DMS79 treated with DMSO at 0.1 percent for 48 hours (cell line): Measurements from ENCODE around the gene UBE2Q1.

Experiments
- DNase-seq: peaks from one replicate; lab custom pipeline; 2025; lab: John Stamatoyannopoulos, UW

UBE2Q1 gene

DNA sequence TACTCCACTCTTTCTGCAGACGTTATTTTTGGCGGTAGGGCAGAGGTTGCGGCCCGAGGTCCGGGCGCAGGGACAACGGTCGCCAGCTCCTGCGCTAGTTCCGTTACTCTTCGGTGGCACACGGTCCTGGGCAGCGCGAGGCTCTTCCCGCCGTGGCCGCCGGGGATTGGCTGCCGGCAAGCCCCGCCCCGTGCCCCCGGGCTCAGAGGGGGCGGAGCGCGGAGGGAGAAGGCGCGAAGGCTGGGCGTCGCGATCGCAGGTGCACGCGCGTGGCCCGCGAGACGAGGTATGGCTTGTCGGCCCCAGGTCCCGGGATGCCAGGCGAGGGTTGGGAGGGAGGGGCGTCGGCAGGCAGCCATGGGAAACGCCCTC lies 55.7 kb downstream of the UBE2Q1 start:
- no peak for DNase-seq

DNA sequence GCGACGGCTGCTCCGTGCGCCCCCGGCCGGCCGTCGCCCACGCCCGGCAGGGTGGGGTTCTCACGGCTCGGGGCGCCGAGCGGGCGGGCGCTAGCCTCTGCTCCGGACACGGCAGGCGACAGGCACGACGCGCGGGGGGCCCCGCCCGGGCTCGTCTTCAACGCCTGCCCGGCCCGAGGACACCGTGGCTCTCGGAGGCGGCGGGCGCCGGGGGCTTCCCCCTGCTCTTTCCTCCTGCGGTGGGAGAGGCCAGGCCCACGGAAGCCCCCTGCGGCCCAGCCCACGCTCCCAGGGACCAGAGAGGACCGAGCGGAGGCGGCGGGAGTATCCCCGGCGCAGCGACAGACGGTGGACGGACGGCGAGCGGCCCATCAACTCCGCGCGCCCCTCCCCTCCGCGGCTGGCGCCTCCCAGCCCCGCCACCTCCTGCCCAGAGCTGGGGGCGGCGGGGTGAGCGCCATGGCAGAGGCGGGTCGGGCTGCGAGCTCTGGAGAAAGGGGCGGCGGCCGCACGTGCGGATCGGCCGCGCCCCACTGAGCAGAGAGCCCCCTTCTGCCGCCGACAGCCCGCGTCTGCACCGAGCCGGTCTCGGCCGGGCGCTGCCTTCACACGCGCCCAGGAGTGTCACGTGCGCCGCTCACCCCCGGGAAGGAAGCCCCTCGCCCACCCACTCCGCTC lies 56.3 kb downstream of the UBE2Q1 start, which contains the start of the genes SHE and TDRD10:
TSS of gene SHE (minus strand) at position 347 of the 678 bp plus-strand sequence. CDS start 386 bp downstream, outside the sequence.
TSS of gene TDRD10 (plus strand) at position 154 of the 678 bp plus-strand sequence. CDS start 4,685 bp downstream, outside the sequence.
- no peak for DNase-seq

DNA sequence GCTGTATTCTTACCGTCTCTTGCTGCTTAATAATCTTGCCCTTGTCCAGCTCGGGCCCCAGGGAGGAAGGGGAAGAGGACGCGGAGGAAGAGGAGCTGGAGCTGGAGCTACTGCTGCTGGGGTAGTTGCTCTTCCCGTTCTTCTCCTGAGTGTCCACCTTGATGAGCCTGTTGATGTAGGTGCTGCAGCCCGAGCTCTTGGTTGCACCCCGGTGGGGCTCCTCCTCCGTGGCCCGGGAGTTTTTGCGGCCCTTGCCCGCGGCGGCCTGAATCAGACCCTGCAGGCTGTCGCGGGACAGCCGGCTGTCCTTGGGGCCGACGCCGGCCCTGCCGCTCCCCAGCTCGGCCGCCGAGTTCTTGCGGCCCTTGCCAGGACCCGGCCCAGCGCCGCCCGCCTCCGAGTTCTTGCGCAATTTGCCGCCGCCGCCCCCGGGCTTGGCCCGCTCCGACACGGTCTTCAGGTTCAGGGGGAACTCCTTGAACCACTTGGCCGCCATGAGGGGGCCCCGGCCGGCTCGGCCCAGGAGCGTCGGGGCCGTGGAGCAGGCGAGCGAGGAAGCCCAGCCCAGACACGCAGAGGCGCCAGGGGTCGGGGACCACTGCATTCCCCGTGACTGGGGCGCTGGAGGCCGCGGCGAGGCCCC lies 56.9 kb downstream of the UBE2Q1 start:
- no peak for DNase-seq

DNA sequence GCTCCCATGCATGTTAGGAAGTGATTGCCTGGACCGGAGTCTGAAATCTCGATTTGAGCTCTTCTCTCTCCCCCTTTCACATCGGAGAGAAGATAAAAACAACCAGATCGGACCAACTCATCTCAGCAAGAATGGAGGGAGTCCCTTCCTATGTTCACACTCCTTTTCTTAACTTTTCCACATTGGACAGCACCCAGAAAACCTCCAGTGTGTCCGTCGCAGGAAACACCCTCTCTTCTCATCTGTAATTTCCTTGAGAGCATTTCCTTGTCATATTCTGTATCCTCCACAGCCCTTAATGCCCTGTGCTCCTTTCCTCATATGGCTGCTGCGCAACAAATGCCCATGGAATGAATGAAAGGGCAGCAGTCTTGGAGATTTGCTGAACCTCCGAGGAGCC lies 57.9 kb downstream of the UBE2Q1 start:
- DNase-seq, result no peak

DNA sequence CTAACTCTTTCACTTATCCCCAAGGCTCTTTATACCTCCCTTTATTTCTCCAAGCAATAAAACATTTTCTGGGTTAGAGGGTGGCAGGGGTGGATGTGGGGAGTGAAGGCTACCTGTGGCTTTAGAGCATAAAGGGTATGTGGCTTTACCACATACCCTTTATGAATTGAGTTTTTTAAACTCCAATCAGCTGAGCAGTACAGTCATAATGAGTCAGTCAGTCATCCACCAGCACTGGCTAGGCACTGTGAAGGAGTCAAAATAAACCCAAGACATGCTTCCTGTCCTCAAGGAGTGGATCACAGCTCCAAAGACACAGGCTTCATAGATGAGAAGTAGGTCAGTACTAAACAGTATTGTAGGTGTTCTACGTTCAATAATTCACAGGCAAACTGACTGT lies 59.0 kb downstream of the UBE2Q1 start:
- DNase-seq, result no peak
